Measurements from ENCODE around the gene RBM47. TPM values are rescaled to one million over a fixed set of nuclear protein-coding genes. Genes with fewer than 3 reads are reported as not detected.

RBM47 gene
- total RNA-seq, 1 donor from 2014 or later: 37.8 TPM

DNA sequence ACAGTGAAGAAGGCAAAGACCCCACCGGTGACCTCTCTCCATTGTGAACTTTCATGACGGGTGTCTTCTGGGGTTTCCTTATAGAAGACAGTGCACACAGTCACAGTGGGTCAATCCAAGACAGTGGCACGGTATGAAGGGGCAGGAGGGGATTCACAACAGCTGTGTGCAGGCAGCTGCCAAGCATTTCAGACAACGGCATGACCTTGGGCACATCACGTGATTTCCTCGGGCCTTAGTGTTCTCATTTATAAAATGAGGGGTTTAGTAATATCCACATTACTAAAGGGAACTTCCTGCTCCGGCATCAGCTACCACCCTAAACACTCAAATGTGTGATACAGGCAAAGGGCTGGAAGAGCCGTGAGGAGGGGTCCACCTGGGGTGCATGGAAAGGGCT lies 42.9 kb downstream of the RBM47 start:
- DNase-seq (ENCODE audit: low spot score in 2 of 2, unreplicated experiment in 2 of 2): no peak

DNA sequence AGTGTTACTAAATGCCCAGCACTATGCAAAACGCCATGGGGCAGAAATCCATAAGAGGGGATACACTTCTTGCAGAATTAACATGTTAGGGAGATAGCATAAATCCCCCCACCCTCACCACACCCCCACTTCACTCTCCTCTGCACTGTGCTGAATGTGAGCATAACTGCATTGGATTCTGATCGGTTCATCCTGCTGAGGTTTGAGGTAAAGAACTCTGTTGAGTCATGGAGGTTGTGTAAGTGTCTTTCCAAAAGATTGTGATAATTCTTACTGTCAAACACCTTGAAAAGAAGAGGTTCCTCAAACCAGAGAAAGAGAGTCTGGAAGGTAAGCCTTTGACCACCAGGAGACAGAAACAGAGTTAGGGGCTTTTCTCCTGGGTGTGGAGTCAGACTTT lies 43.6 kb downstream of the RBM47 start:
- Mint-ChIP-seq H3K36me3 (peaks cover 10% of the 10 kb centered on the region), H3K9me3 (no peaks in the 10 kb centered on the region), H3K27ac (no peak overlapping the region), H3K4me3 (no peak overlapping the region), H3K27me3 (ENCODE audit: low read depth) (no peaks in the 10 kb centered on the region), H3K4me1 (peaks cover 48% of the 10 kb centered on the region)
- TF ChIP-seq, protein P1, sequence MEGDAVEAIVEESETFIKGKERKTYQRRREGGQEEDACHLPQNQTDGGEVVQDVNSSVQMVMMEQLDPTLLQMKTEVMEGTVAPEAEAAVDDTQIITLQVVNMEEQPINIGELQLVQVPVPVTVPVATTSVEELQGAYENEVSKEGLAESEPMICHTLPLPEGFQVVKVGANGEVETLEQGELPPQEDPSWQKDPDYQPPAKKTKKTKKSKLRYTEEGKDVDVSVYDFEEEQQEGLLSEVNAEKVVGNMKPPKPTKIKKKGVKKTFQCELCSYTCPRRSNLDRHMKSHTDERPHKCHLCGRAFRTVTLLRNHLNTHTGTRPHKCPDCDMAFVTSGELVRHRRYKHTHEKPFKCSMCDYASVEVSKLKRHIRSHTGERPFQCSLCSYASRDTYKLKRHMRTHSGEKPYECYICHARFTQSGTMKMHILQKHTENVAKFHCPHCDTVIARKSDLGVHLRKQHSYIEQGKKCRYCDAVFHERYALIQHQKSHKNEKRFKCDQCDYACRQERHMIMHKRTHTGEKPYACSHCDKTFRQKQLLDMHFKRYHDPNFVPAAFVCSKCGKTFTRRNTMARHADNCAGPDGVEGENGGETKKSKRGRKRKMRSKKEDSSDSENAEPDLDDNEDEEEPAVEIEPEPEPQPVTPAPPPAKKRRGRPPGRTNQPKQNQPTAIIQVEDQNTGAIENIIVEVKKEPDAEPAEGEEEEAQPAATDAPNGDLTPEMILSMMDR (IDR thresholded peaks at IDR 0.05; ENCODE audit: unreplicated experiment): no peak
- no peak for DNase-seq (ENCODE audit: low spot score in 2 of 2, unreplicated experiment in 2 of 2)

More for the DNA sequence above, 42.9 kb downstream of the RBM47 start:
- Mint-ChIP-seq H3K4me3 (no peak overlapping the region), H3K27ac (peak overlapping the region; percentile 62), H3K27me3 (ENCODE audit: low read depth) (no peaks in the 10 kb centered on the region), H3K4me1 (peaks cover 43% of the 10 kb centered on the region), H3K36me3 (peaks cover 14% of the 10 kb centered on the region), H3K9me3 (no peaks in the 10 kb centered on the region)
- TF ChIP-seq, protein P1 (IDR thresholded peaks at IDR 0.05; ENCODE audit: unreplicated experiment): no peak

DNA sequence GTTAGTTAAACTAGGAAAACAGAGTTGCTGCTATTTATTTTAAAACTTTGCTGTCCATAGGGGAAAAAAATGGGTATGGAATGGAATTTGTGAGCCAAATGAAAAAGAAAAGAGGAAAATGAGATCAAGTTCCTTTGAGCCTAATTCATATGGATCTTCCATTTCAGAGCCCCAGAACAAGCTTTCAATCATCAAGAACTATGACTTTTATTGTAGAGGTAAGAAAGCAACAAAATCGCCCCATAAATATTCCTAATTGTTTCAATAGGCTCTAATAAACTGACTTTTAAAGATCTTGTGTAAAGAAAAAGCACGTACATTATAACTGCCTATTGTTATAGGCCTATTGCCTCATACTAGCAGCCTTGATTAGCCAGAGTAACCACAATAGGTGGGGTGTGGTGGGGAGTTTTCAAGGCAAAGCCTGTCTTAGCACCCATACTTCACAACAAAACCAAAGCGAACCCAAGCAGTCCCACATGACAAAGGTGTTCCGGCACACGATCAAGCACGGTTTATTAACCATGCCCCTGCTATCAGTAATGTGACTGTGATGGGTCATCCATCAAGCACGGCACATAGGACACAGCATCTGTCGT lies 44.4 kb downstream of the RBM47 start:
- Mint-ChIP-seq H3K27ac (no peak overlapping the region), H3K4me3 (no peak overlapping the region), H3K36me3 (peaks cover 3% of the 10 kb centered on the region), H3K27me3 (ENCODE audit: low read depth) (no peaks in the 10 kb centered on the region), H3K9me3 (no peaks in the 10 kb centered on the region), H3K4me1 (peaks cover 48% of the 10 kb centered on the region)
- no peak for DNase-seq (ENCODE audit: low spot score in 2 of 2, unreplicated experiment in 2 of 2)
- TF ChIP-seq, protein P1 (IDR thresholded peaks at IDR 0.05; ENCODE audit: unreplicated experiment): no peak

DNA sequence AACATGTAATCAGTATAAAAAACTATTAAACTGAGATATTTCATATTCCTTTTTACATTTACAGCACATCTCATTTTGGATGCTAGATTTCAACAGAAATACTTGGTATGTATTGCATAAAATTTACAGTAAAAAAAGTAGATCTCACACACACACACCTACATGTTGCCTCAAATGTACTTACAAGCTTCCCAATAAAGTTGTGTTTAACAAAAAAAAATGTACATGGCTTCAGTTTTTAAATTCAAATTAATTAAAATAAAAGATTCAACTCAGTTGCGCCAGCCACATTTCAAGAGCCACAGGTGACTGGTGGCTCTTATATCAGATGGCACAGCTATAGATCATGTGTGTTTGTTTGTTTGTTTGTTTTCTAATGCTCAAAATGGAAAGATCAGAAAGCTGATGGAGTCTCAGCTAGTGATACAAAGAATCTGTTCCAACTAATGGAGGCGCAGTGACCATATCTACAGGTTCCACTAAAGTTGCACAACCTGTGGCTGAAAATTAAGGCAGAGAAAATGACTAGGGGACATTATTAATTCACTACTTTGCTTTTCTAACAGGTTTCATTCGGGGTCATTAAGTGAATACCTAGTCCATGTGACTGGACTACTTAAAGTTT lies 45.0 kb downstream of the RBM47 start:
- H3K27ac Mint-ChIP-seq: no peak overlapping the region
- TF ChIP-seq, protein P1 (IDR thresholded peaks at IDR 0.05; ENCODE audit: unreplicated experiment): no peak
- peaks cover 2% of the 10 kb centered on the region for H3K36me3 Mint-ChIP-seq
- no peak overlapping the region for H3K4me3 Mint-ChIP-seq
- no peaks in the 10 kb centered on the region for H3K27me3 Mint-ChIP-seq (ENCODE audit: low read depth)
- H3K9me3 Mint-ChIP-seq: no peaks in the 10 kb centered on the region
- peaks cover 48% of the 10 kb centered on the region for H3K4me1 Mint-ChIP-seq
- DNase-seq (ENCODE audit: low spot score in 2 of 2, unreplicated experiment in 2 of 2): no peak

DNA sequence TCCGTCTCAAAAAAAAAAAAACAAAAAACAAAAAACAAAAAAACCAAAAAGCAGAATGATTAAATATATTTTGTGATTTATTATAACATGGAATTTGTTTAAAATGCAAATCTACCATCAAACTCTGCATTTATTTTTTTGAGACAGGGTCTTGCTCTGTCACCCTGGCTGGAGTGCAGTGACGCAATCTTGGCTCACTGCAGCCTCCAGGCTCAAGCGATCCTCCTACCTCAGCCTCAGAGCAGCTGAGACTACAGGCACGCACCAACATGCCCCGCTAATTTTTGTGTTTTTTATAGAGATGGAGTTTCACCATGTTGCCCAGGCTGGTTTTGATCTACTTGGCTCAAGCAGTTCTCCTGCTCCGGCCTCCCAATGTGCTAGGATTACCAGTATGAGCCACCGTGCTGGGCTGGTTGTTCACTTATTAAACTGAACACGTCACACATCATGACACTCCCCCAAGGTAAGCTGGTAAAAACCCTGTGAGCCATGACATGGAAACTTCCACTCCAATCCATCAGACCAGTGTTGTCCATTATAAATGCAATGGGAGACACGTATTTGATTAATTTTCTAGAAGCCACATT lies 45.7 kb downstream of the RBM47 start:
- peaks cover 2% of the 10 kb centered on the region for H3K36me3 Mint-ChIP-seq
- TF ChIP-seq, protein P1 (IDR thresholded peaks at IDR 0.05; ENCODE audit: unreplicated experiment): no peak
- no peak for DNase-seq (ENCODE audit: low spot score in 2 of 2, unreplicated experiment in 2 of 2)
- no peaks in the 10 kb centered on the region for H3K27me3 Mint-ChIP-seq (ENCODE audit: low read depth)
- H3K27ac Mint-ChIP-seq: no peak overlapping the region
- no peaks in the 10 kb centered on the region for H3K9me3 Mint-ChIP-seq
- H3K4me1 Mint-ChIP-seq: peaks cover 48% of the 10 kb centered on the region
- H3K4me3 Mint-ChIP-seq: no peak overlapping the region
